ENCODE measurements around the gene TBCC.
"Not testable (repeated sequence)": the region's sequence is repeated elsewhere in the genome, so short reads cannot be mapped to it uniquely, and the experiment has no call there.

Gene TBCC

GRCh38 chr6:42742116-42742894 is 3.6 kb downstream of the TBCC start:
- Histone ChIP-seq H3K27me3 (no peaks in the 10 kb centered on the region), H3K36me3 (no peaks in the 10 kb centered on the region), H3K9me3 (no peaks in the 10 kb centered on the region), H3K9ac (peak overlapping the region; percentile 99; the same call in 1 of the 2 replicates), H3K4me3 (no peak overlapping the region; the same call in 1 of the 2 replicates), H4K20me1 (peaks cover 23% of the 10 kb centered on the region), H3K4me2 (peak overlapping the region; percentile 90), H3K27ac (peak overlapping the region; percentile 98), H3K4me1 (peaks cover 58% of the 10 kb centered on the region)
- no peak for TF ChIP-seq Cebpa-rat (IDR thresholded peaks at IDR 0.05)

GRCh38 chr6:42740725-42741124 is 5.2 kb downstream of the TBCC start:
- no peaks in the 10 kb centered on the region for H3K27me3 ChIP-seq
- no peak overlapping the region for H3K4me3 ChIP-seq
- peaks cover 65% of the 10 kb centered on the region for H3K4me1 ChIP-seq
- peak overlapping the region; percentile 98 for H3K27ac ChIP-seq
- H3K4me2 ChIP-seq = peak overlapping the region; percentile 90
- H4K20me1 ChIP-seq = peaks cover 23% of the 10 kb centered on the region
- H3K36me3 ChIP-seq = no peaks in the 10 kb centered on the region
- no peaks in the 10 kb centered on the region for H3K9me3 ChIP-seq
- no peak for TF ChIP-seq Cebpa-rat (IDR thresholded peaks at IDR 0.05)
- H3K9ac ChIP-seq = no peak overlapping the region

GRCh38 chr6:42735976-42736375 is 9.9 kb downstream of the TBCC start:
- no peaks in the 10 kb centered on the region for H3K36me3 ChIP-seq
- H3K27me3 ChIP-seq = no peaks in the 10 kb centered on the region
- peaks cover 39% of the 10 kb centered on the region for H3K4me1 ChIP-seq

GRCh38 chr6:42733867-42734481 is 11.9 kb downstream of the TBCC start:
- not testable (repeated sequence) for H3K9ac ChIP-seq, H3K27ac ChIP-seq, H3K9me3 ChIP-seq, H3K36me3 ChIP-seq, H3K4me3 ChIP-seq, H3K4me2 ChIP-seq, H4K20me1 ChIP-seq, H3K27me3 ChIP-seq
- peaks cover 25% of the 10 kb centered on the region for H3K4me1 ChIP-seq

More at GRCh38 chr6:42735976-42736375, 9.9 kb downstream of the TBCC start:
- H3K4me2 ChIP-seq = peak overlapping the region; percentile 51
- H3K9ac ChIP-seq = no peak overlapping the region
- no peaks in the 10 kb centered on the region for H4K20me1 ChIP-seq
- no peaks in the 10 kb centered on the region for H3K9me3 ChIP-seq
- no peak overlapping the region for H3K27ac ChIP-seq
- no peak overlapping the region for H3K4me3 ChIP-seq
- no peak for TF ChIP-seq Cebpa-rat (IDR thresholded peaks at IDR 0.05)

- Histone ChIP-seq H3K4me1 (peaks cover 23% of the 10 kb centered on the region), H3K4me3 (no peak overlapping the region), H3K4me2 (no peak overlapping the region), H3K27ac (no peak overlapping the region), H3K27me3 (no peaks in the 10 kb centered on the region), H3K36me3 (no peaks in the 10 kb centered on the region), H3K9me3 (no peaks in the 10 kb centered on the region), H4K20me1 (no peaks in the 10 kb centered on the region), H3K9ac (no peak overlapping the region)
- no peak for TF ChIP-seq Cebpa-rat (IDR thresholded peaks at IDR 0.05)
These were observed 16.2 kb downstream of the TBCC start for GRCh38 chr6:42729731-42730130.

GRCh38 chr6:42727627-42728026 is 18.3 kb downstream of the TBCC start:
- Histone ChIP-seq H4K20me1 (no peaks in the 10 kb centered on the region), H3K36me3 (no peaks in the 10 kb centered on the region), H3K27me3 (no peaks in the 10 kb centered on the region), H3K4me1 (peaks cover 17% of the 10 kb centered on the region; the same call in 1 of the 2 replicates), H3K27ac (no peak overlapping the region), H3K4me3 (no peak overlapping the region), H3K9me3 (no peaks in the 10 kb centered on the region), H3K9ac (no peak overlapping the region), H3K4me2 (no peak overlapping the region)
- TF ChIP-seq Cebpa-rat (IDR thresholded peaks at IDR 0.05) = no peak

- TF ChIP-seq Cebpa-rat (IDR thresholded peaks at IDR 0.05) = no peak
- Histone ChIP-seq H3K27ac (peak overlapping the region; percentile 52), H4K20me1 (no peaks in the 10 kb centered on the region), H3K36me3 (no peaks in the 10 kb centered on the region), H3K4me2 (peak overlapping the region; percentile 73), H3K4me1 (peaks cover 17% of the 10 kb centered on the region; the same call in 1 of the 2 replicates), H3K9me3 (no peaks in the 10 kb centered on the region), H3K4me3 (0 out of 2 replicates have a peak overlapping the region, but pooled peaks have one; percentile 35), H3K27me3 (no peaks in the 10 kb centered on the region), H3K9ac (no peak overlapping the region)
These were observed 18.8 kb downstream of the TBCC start for GRCh38 chr6:42727087-42727611.

- Histone ChIP-seq H3K9me3 (no peaks in the 10 kb centered on the region), H3K4me3 (0 out of 2 replicates have a peak overlapping the region, but pooled peaks have one; percentile 35), H3K4me1 (peaks cover 17% of the 10 kb centered on the region; the same call in 1 of the 2 replicates), H3K27ac (peak overlapping the region; percentile 52), H3K4me2 (peak overlapping the region; percentile 73), H4K20me1 (no peaks in the 10 kb centered on the region), H3K36me3 (no peaks in the 10 kb centered on the region), H3K9ac (no peak overlapping the region), H3K27me3 (no peaks in the 10 kb centered on the region)
- TF ChIP-seq Cebpa-rat (IDR thresholded peaks at IDR 0.05) = no peak
These were observed 19.3 kb downstream of the TBCC start for GRCh38 chr6:42726485-42727086.

- H3K9me3 ChIP-seq = no peaks in the 10 kb centered on the region
- peaks cover 17% of the 10 kb centered on the region; the same call in 1 of the 2 replicates for H3K4me1 ChIP-seq
- H3K4me2 ChIP-seq = peak overlapping the region; percentile 73
- no peak for TF ChIP-seq Cebpa-rat (IDR thresholded peaks at IDR 0.05)
- H3K27ac ChIP-seq = peak overlapping the region; percentile 52; the same call in 1 of the 2 replicates
- H4K20me1 ChIP-seq = no peaks in the 10 kb centered on the region
- H3K27me3 ChIP-seq = no peaks in the 10 kb centered on the region
- no peak overlapping the region for H3K4me3 ChIP-seq
- H3K9ac ChIP-seq = no peak overlapping the region
- H3K36me3 ChIP-seq = no peaks in the 10 kb centered on the region
These were observed 19.9 kb downstream of the TBCC start for GRCh38 chr6:42726026-42726425.

Measured in BLaER1 (cell line).